A549 (cell line): ENCODE measurements around the gene NACC2. TPM values are rescaled to one million over a fixed set of nuclear protein-coding genes. Genes with fewer than 3 reads are reported as not detected.

Experiments
- ATAC-seq, 2 experiments: fragments of 200-7000 bp in 1 of 2; fragments of >200 bp in 1 of 2; cut with Nextera tagmentation in 1 of 2; cut with Tn5 transposase in 1 of 2; 3 replicates each; pipeline versions ENCODE4 v1.8.0 to v1.9.1; 2018 to 2020; ENCODE audit warnings: mild to moderate bottlenecking in 1 of 2, moderate library complexity in 1 of 2
- CTCF ChIA-PET: fragments of 300-600 bp; sonication (Branson Sonifier 250); formaldehyde crosslinking; extraction: SDS; loops from one replicate; lab custom pipeline; 2021; ENCODE audit warnings: antibody characterized with exemption, inconsistent platforms; lab: Yijun Ruan, JAX
- POLR2A ChIA-PET: fragments of 350-600 bp; formaldehyde crosslinking; extraction: SDS; loops from one replicate; lab custom pipeline; 2021; ENCODE audit warnings: antibody characterized with exemption, inconsistent platforms; lab: Yijun Ruan, JAX
- DNase-seq, 2 experiments: peaks; one replicate each; pipeline versions ENCODE4 v3.0.0 to v3.0.0-alpha.2; 2011 to 2016; ENCODE audit warnings: low read depth in 1 of 2, low spot score in 1 of 2
- FAIRE-seq: peaks from 2 replicates; lab custom pipeline; 2011; peaks lifted over from hg19 to GRCh38; lab: Jason Lieb, UNC
- H3K27ac ChIP-seq, 2 experiments: fragments of >200 bp; sonication (Bioruptor Twin); formaldehyde crosslinking; 3 replicates each; pipeline ENCODE4 v1.5.1; 2016 to 2017
- H3K4me1 ChIP-seq: fragments of >200 bp; sonication (Bioruptor Twin); formaldehyde crosslinking; 3 replicates; pipeline ENCODE4 v1.6.1; 2016
- H3K4me2 ChIP-seq: fragments of >200 bp; sonication (Bioruptor Twin); formaldehyde crosslinking; 3 replicates; pipeline ENCODE4 v1.6.1; 2016
- H3K4me3 ChIP-seq: fragments of >200 bp; sonication (Bioruptor Twin); formaldehyde crosslinking; 3 replicates; pipeline ENCODE4 v1.5.1; 2016
- H3K9me3 ChIP-seq: fragments of >200 bp; sonication (Bioruptor Twin); formaldehyde crosslinking; 3 replicates; pipeline ENCODE4 v1.6.1; 2016
- BHLHE40 ChIP-seq: IDR thresholded peaks from 2 replicates; pipeline ENCODE4 v1.6.1; 2012; ENCODE audit warnings: low read depth, low read length, inconsistent platforms
- CBX2 ChIP-seq: fragments of 200-600 bp; sonication (generic); IDR thresholded peaks from 2 replicates; pipeline ENCODE4 v1.6.1; 2016; ENCODE audit warnings: low read depth, mild to moderate bottlenecking, borderline replicate concordance
- CEBPB ChIP-seq, 2 experiments: fragments of >200 bp in 1 of 2; sonication (Bioruptor Twin) in 1 of 2; formaldehyde crosslinking in 1 of 2; IDR thresholded peaks; 2 replicates each; pipeline ENCODE4 v1.6.1; 2012 to 2016
- ELK1 ChIP-seq: fragments of 150-350 bp; IDR thresholded peaks from 2 replicates; pipeline ENCODE4 v1.6.1; 2014; ENCODE audit warnings: low read depth, mild to moderate bottlenecking, low read length
- FOSB ChIP-seq: fragments of 250-450 bp; sonication (Bioruptor Pico); IDR thresholded peaks from 2 replicates; pipeline ENCODE4 v1.5.0; 2020; ENCODE audit warnings: mild to moderate bottlenecking, moderate library complexity
- FOSL2 ChIP-seq, 2 experiments: fragments of 450-650 bp in 1 of 2; fragments of >200 bp in 1 of 2; sonication (Bioruptor Twin) in 1 of 2; formaldehyde crosslinking; IDR thresholded peaks; 2 replicates each; pipeline versions ENCODE4 v1.5.0 to v1.6.1; 2016 to 2020; ENCODE audit warnings: mild to moderate bottlenecking in 1 of 2, moderate library complexity in 1 of 2
- FOXS1 ChIP-seq: fragments of 250-450 bp; sonication (Bioruptor Pico); IDR thresholded peaks from 2 replicates; pipeline ENCODE4 v1.5.0; 2020; ENCODE audit warnings: mild to moderate bottlenecking, moderate library complexity
- HDAC2 ChIP-seq: fragments of 200-600 bp; sonication (generic); IDR thresholded peaks from 2 replicates; pipeline ENCODE4 v1.6.1; 2016
- HEYL ChIP-seq: fragments of 250-450 bp; sonication (Bioruptor Pico); IDR thresholded peaks from 2 replicates; pipeline ENCODE4 v1.8.0; 2021; ENCODE audit warnings: mild to moderate bottlenecking, moderate library complexity
- HOXA7 ChIP-seq: fragments of 250-450 bp; sonication (Bioruptor Pico); IDR thresholded peaks from 2 replicates; pipeline ENCODE4 v1.5.0; 2020; ENCODE audit warnings: mild to moderate bottlenecking, moderate library complexity
- JUN ChIP-seq, 2 experiments: fragments of >200 bp; sonication (Bioruptor Twin); formaldehyde crosslinking; IDR thresholded peaks; 2 replicates in 1 of 2; 3 replicates in 1 of 2; pipeline ENCODE4 v1.6.1; 2016 to 2017
- KDM1A ChIP-seq: fragments of 200-600 bp; sonication (generic); IDR thresholded peaks from 2 replicates; pipeline ENCODE4 v1.6.1; 2016; ENCODE audit warnings: low read depth, mild to moderate bottlenecking
- KDM5A ChIP-seq: fragments of 200-600 bp; sonication (generic); IDR thresholded peaks from 2 replicates; pipeline ENCODE4 v1.6.1; 2016; ENCODE audit warnings: antibody characterized with exemption, mild to moderate bottlenecking
- MAZ ChIP-seq: fragments of 150-350 bp; IDR thresholded peaks from 2 replicates; pipeline ENCODE4 v1.6.1; 2014; ENCODE audit warnings: antibody characterized with exemption, low read depth, low read length, borderline replicate concordance
- PHF8 ChIP-seq: fragments of 200-600 bp; sonication (generic); IDR thresholded peaks from 2 replicates; pipeline ENCODE4 v1.6.1; 2016; ENCODE audit warnings: low read depth, mild to moderate bottlenecking, antibody characterized with exemption, moderate library complexity, borderline replicate concordance
- RCOR1 ChIP-seq: fragments of 150-350 bp; IDR thresholded peaks from 2 replicates; pipeline ENCODE4 v1.6.1; 2014; ENCODE audit warnings: antibody characterized with exemption, low read length, low read depth
- RFX5 ChIP-seq: fragments of 450-650 bp; IDR thresholded peaks from 2 replicates; pipeline ENCODE4 v1.7.1; 2014; ENCODE audit warnings: antibody characterized with exemption, mild to moderate bottlenecking, moderate library complexity
- TFCP2L1 ChIP-seq: fragments of 250-450 bp; sonication (Bioruptor Pico); IDR thresholded peaks from 2 replicates; pipeline ENCODE4 v1.5.0; 2021; ENCODE audit warnings: mild to moderate bottlenecking
- WGBS: methylation state at CpG from one replicate; pipeline ENCODE4 v1.1.6; 2017; ENCODE audit errors: missing lambda C conversion rate; 5-methylcytosine and 5-hydroxymethylcytosine counted together
- polyA plus RNA-seq, 4 experiments: library from polyadenylated mRNA; depleted of rRNA in 3 of 4; stranded (reverse); fragments of >200 nt; fragmentation: RNase III in 1 of 4; extraction: RNeasy Plus Mini Kit Qiagen cat#74134 plus additional on column Dnase treatment in 1 of 4; gene quantifications; 2 replicates in 3 of 4; 3 replicates in 1 of 4; pipeline ENCODE4 v1.2.3, GENCODE V29; 2011 to 2017
- TF ChIP-seq, protein P1 (sequence below): fragments of >200 bp; sonication (Bioruptor Twin); formaldehyde crosslinking; IDR thresholded peaks from 3 replicates; pipeline ENCODE4 v1.5.1; 2016
- TF ChIP-seq, protein P2 (sequence below): fragments of 450-650 bp; IDR thresholded peaks from 2 replicates; pipeline ENCODE4 v1.6.1; 2014; ENCODE audit warnings: antibody characterized with exemption
- TF ChIP-seq, protein P3 (sequence below): fragments of 250-450 bp; sonication (Bioruptor Pico); IDR thresholded peaks from 2 replicates; pipeline ENCODE4 v1.5.0; 2020; ENCODE audit warnings: low read depth, mild to moderate bottlenecking, moderate library complexity

NACC2 gene
- polyA plus RNA-seq, 2 of the 4 experiments (the other 2 are of a cell fraction): 16.1 to 28.4 TPM

DNA sequence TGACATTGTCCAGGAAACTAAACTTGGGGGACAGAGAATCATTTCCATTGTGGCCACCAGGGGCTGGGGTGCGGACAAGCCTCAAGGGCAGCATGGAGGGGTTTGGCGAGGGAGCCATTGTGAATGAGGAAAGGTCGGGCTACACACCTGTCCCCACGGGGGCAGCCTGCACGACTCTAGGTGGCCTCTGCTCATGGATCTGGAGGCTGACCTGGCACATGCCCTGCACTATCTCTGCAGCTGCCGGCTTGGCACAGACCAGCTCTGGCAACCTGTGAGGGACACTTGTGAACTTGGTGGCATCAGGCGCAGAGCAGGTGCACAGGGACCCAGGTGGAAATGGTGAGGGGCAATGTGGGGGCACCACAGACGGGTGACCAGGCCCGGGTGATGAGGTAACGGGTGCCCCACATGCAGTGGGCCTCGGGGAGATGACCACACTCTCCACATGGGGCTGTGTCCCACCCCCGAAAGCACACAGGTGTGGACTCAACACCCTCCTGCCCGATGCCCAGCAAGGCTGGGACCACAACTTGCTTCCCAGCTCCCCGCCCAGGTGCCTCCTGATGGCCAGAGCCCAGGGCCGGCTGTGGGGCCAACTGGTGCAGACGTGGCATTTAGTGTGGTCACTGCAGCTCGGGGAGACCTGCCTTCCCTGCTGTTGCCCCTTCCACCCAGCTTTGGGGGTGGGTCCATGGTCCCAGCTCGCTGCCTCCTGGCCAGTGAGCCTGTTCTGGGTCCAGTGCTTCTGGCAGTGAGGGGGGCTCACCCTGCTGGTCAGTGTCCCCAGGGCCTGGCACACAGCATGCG, 73.0 kb downstream of the NACC2 start (continued):
- TF ChIP-seq, protein P1, sequence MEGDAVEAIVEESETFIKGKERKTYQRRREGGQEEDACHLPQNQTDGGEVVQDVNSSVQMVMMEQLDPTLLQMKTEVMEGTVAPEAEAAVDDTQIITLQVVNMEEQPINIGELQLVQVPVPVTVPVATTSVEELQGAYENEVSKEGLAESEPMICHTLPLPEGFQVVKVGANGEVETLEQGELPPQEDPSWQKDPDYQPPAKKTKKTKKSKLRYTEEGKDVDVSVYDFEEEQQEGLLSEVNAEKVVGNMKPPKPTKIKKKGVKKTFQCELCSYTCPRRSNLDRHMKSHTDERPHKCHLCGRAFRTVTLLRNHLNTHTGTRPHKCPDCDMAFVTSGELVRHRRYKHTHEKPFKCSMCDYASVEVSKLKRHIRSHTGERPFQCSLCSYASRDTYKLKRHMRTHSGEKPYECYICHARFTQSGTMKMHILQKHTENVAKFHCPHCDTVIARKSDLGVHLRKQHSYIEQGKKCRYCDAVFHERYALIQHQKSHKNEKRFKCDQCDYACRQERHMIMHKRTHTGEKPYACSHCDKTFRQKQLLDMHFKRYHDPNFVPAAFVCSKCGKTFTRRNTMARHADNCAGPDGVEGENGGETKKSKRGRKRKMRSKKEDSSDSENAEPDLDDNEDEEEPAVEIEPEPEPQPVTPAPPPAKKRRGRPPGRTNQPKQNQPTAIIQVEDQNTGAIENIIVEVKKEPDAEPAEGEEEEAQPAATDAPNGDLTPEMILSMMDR: no peak
- TF ChIP-seq FOSB (CRISPR knock-in tag) (no peak), HDAC2 (no peak), CBX2 (no peak)

GRCh38 chr9:136021171-136021871, 73.8 kb downstream of the NACC2 start:
- WGBS: 90% methylated on average over 25 of the region's 25 CpGs
- ChIA-PET POLR2A (no interaction called here), CTCF (interaction anchor here (0.6 to 3.3 kb wide), 3 partner anchors 22 to 100 kb away, joined by 3 to 13 read pairs (median 4); no protein-coding TSS in a partner anchor)
- Histone ChIP-seq H3K4me3 (no peak overlapping the region), H3K9me3 (no peaks in the 10 kb centered on the region), H3K4me2 (no peak overlapping the region), H3K27ac (no peak overlapping the region), H3K4me1 (no peaks in the 10 kb centered on the region)
- ATAC-seq: no peak
- DNase-seq: no peak
- FAIRE-seq: no peak
- TF ChIP-seq CEBPB (IDR thresholded peaks at IDR 0.05) (no peak), ELK1 (no peak), MAZ (no peak), RFX5 (no peak), RCOR1 (no peak), FOXS1 (no peak)
- TF ChIP-seq, protein P2, sequence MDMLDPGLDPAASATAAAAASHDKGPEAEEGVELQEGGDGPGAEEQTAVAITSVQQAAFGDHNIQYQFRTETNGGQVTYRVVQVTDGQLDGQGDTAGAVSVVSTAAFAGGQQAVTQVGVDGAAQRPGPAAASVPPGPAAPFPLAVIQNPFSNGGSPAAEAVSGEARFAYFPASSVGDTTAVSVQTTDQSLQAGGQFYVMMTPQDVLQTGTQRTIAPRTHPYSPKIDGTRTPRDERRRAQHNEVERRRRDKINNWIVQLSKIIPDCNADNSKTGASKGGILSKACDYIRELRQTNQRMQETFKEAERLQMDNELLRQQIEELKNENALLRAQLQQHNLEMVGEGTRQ: no peak

DNA sequence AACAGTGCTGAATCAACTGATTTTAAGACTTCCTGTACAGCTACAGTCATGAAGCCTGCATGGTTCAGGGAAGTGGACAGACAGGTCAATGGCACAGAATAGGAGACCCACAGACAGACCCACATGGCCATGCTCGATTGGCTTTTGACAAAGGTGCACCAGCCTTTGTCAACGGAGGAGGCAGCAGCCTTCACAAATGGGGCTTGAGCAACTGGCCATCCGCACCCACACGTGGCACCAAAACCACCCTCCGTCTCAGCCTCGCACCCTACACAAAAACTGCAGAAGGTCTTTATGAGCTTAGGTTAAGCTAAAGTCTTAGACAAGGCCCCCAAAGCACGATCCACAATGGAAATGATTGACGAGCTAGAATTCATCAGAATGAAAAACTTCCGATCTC, 74.4 kb downstream of the NACC2 start:
- no peak overlapping the region for H3K27ac ChIP-seq
- ChIA-PET POLR2A (no interaction called here), CTCF (interaction anchor here (0.6 kb wide), 1 partner anchor 72 kb away, joined by 4 read pairs; no protein-coding TSS in a partner anchor)
- no peak for TF ChIP-seq PHF8
- TF ChIP-seq JUN (IDR thresholded peaks at IDR 0.05): no peak
- TF ChIP-seq FOSL2 (IDR thresholded peaks at IDR 0.05): no peak
- TF ChIP-seq FOSL2 (CRISPR knock-in tag; IDR thresholded peaks at IDR 0.05): no peak
- no peak for TF ChIP-seq KDM5A
- no peak for TF ChIP-seq TFCP2L1 (CRISPR knock-in tag)
- no peak for TF ChIP-seq HEYL (CRISPR knock-in tag)
- no peak for TF ChIP-seq KDM1A
- no peak for TF ChIP-seq HOXA7 (CRISPR knock-in tag)
- no peak for TF ChIP-seq BHLHE40
- TF ChIP-seq, protein P3, sequence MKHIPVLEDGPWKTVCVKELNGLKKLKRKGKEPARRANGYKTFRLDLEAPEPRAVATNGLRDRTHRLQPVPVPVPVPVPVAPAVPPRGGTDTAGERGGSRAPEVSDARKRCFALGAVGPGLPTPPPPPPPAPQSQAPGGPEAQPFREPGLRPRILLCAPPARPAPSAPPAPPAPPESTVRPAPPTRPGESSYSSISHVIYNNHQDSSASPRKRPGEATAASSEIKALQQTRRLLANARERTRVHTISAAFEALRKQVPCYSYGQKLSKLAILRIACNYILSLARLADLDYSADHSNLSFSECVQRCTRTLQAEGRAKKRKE (CRISPR knock-in tag): no peak
- no peak overlapping the region for H3K4me3 ChIP-seq
- ATAC-seq (no peak), FAIRE-seq (no peak), DNase-seq (no peak)
- WGBS: 82% methylated on average over 9 of the region's 9 CpGs
- H3K4me1 ChIP-seq: no peaks in the 10 kb centered on the region
- no peaks in the 10 kb centered on the region for H3K9me3 ChIP-seq
- H3K4me2 ChIP-seq: no peak overlapping the region
